ENCODE results near the gene KCNMA1.

The KCNMA1 gene

GRCh38 chr10:77463967-77464745 is 173.5 kb downstream of the KCNMA1 start:
- peaks cover 4% of the 10 kb centered on the region for H3K4me1 ChIP-seq (ENCODE audit: control insufficient read depth, insufficient read depth, low read length)
- no peak overlapping the region for H3K4me2 ChIP-seq (ENCODE audit: low read length)
- no peaks in the 10 kb centered on the region for H3K36me3 ChIP-seq (ENCODE audit: insufficient read depth, low read length)
- H3K4me3 ChIP-seq (ENCODE audit: low read length): no peak overlapping the region
- no peaks in the 10 kb centered on the region for H3K9me3 ChIP-seq (replicated peaks; ENCODE audit: low read length)
- no peak overlapping the region for H3K9ac ChIP-seq (ENCODE audit: low read depth, low read length)
- H3K27me3 ChIP-seq (ENCODE audit: control insufficient read depth, insufficient read depth, low read length): no peaks in the 10 kb centered on the region

- Histone ChIP-seq H3K4me1 (ENCODE audit: control insufficient read depth, insufficient read depth, low read length) (peaks cover 7% of the 10 kb centered on the region), H3K9me3 (replicated peaks; ENCODE audit: low read length) (no peaks in the 10 kb centered on the region), H3K36me3 (ENCODE audit: insufficient read depth, low read length) (no peaks in the 10 kb centered on the region), H3K9ac (ENCODE audit: low read depth, low read length) (no peak overlapping the region), H3K4me2 (ENCODE audit: low read length) (no peak overlapping the region), H3K4me3 (ENCODE audit: low read length) (no peak overlapping the region), H3K27me3 (ENCODE audit: control insufficient read depth, insufficient read depth, low read length) (no peaks in the 10 kb centered on the region)
Measured at GRCh38 chr10:77463499-77463898, 174.1 kb downstream of the KCNMA1 start.

DNA sequence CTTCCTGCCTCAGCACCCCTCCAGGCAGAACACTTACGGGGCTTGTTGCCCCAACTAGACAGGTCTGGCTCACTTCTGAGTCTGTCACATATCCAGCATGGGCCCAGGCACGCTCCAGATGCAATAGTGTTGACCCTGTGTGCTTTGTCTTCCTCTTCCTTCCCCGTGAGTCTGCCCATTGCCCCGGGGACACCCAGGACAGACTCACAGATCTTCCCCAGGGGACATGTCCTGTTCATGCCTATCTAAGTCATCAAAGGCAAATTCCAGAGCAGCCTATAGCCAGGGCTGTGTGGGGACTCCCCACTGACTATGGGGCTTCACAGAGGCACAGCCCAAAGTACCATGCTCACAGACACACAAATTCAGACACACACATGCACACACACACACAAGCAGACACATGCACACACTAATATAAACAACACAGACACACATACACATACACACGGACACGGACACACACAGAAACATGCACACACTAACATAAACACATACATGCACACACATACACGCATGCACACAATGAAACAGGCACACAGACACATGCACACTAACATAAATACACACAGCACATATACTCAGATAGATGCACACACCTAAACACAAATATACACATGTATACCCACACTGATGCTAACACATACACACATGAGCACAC is 175.8 kb downstream of the KCNMA1 start:
- Histone ChIP-seq H3K4me1 (ENCODE audit: control insufficient read depth, insufficient read depth, low read length) (peaks cover 7% of the 10 kb centered on the region), H3K9ac (ENCODE audit: low read depth, low read length) (no peak overlapping the region), H3K4me2 (ENCODE audit: low read length) (no peak overlapping the region), H3K27me3 (ENCODE audit: control insufficient read depth, insufficient read depth, low read length) (no peaks in the 10 kb centered on the region), H3K9me3 (replicated peaks; ENCODE audit: low read length) (no peaks in the 10 kb centered on the region), H3K36me3 (ENCODE audit: insufficient read depth, low read length) (no peaks in the 10 kb centered on the region), H3K4me3 (ENCODE audit: low read length) (no peak overlapping the region)

GRCh38 chr10:77459905-77460304 is 177.7 kb downstream of the KCNMA1 start:
- Histone ChIP-seq H3K9ac (ENCODE audit: low read depth, low read length) (no peak overlapping the region), H3K4me3 (ENCODE audit: low read length) (no peak overlapping the region), H3K4me2 (ENCODE audit: low read length) (no peak overlapping the region), H3K36me3 (ENCODE audit: insufficient read depth, low read length) (no peaks in the 10 kb centered on the region), H3K4me1 (ENCODE audit: control insufficient read depth, insufficient read depth, low read length) (peaks cover 13% of the 10 kb centered on the region), H3K27me3 (ENCODE audit: control insufficient read depth, insufficient read depth, low read length) (no peaks in the 10 kb centered on the region), H3K9me3 (replicated peaks; ENCODE audit: low read length) (no peaks in the 10 kb centered on the region)

DNA sequence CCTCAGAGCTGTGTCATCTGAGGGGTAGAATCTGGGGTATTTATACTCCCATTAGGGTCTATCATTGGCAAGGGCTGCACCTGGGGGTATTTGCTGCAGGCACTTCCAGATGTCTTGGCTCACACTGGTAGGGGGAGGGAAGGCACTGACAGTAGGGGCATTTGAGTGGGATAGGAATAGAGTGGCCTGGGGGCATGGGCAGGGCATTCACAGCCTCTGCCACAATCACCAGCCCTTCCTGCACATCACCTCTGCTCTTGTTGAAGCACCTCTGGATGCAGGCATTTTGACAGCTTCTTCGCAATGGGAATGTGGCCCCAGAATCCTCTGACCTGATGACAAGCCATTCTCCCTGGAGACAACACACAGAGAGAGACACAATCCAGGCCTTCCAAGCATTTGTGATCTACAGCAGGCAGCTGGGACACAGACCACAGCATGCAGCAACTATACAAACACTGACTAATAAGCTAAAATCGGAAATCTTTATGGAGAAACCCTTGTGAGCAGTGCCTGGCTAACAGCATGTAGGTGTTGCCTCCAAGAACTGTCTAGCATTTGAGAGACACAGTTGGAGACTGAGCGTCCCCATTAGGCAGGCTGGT is 178.5 kb downstream of the KCNMA1 start:
- Histone ChIP-seq H3K4me2 (ENCODE audit: low read length) (no peak overlapping the region), H3K9ac (ENCODE audit: low read depth, low read length) (peak overlapping the region; percentile 19), H3K4me1 (ENCODE audit: control insufficient read depth, insufficient read depth, low read length) (peaks cover 11% of the 10 kb centered on the region), H3K4me3 (ENCODE audit: low read length) (no peak overlapping the region), H3K9me3 (replicated peaks; ENCODE audit: low read length) (no peaks in the 10 kb centered on the region), H3K27me3 (ENCODE audit: control insufficient read depth, insufficient read depth, low read length) (no peaks in the 10 kb centered on the region), H3K36me3 (ENCODE audit: insufficient read depth, low read length) (no peaks in the 10 kb centered on the region)

DNA sequence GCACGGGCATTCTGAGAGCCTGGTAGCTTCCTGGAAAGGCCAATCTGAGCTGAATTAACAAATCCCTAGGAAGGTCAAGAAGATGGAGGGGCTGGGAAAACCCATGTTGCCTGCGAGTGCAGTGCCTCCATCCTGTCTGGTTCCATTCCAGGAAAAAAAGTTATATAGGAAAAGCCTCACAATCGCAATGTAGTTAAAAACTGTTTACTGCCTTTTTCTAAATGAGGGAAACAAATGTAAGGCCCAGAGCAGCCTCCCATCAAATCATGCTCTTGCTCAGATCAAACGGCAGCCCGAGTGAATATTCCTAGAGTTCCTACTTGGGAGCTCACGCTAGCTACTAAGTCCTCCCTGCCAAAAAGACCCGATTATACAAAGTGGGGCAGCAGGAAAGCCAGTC is 179.9 kb downstream of the KCNMA1 start:
- no peaks in the 10 kb centered on the region for H3K36me3 ChIP-seq (ENCODE audit: insufficient read depth, low read length)
- peaks cover 10% of the 10 kb centered on the region for H3K4me1 ChIP-seq (ENCODE audit: control insufficient read depth, insufficient read depth, low read length)
- H3K9me3 ChIP-seq (replicated peaks; ENCODE audit: low read length): no peaks in the 10 kb centered on the region
- H3K4me3 ChIP-seq (ENCODE audit: low read length): no peak overlapping the region
- H3K9ac ChIP-seq (ENCODE audit: low read depth, low read length): no peak overlapping the region
- no peaks in the 10 kb centered on the region for H3K27me3 ChIP-seq (ENCODE audit: control insufficient read depth, insufficient read depth, low read length)
- H3K4me2 ChIP-seq (ENCODE audit: low read length): no peak overlapping the region

DNA sequence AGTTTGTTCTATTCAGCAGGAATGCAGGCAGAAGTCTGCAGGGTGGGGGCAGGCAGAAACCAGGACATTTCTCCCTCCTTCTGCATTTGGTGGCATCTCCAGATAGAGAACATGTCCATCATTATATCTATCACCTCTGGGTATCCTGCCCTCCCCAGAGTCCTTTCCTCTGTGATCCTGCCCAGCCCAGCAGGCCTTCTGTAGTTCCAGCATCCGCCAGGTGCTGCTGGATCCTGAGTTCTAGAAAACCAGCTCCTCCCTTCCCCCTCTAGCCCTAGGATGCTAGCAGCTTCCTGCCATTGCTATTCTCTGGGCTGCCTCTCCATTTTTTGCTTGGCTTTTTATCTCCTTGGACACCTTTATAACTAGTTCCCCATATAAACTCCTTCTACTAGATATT is 180.3 kb downstream of the KCNMA1 start:
- Histone ChIP-seq H3K4me3 (ENCODE audit: low read length) (no peak overlapping the region), H3K9ac (ENCODE audit: low read depth, low read length) (no peak overlapping the region), H3K27me3 (ENCODE audit: control insufficient read depth, insufficient read depth, low read length) (no peaks in the 10 kb centered on the region), H3K9me3 (replicated peaks; ENCODE audit: low read length) (no peaks in the 10 kb centered on the region), H3K4me2 (ENCODE audit: low read length) (no peak overlapping the region), H3K36me3 (ENCODE audit: insufficient read depth, low read length) (no peaks in the 10 kb centered on the region), H3K4me1 (ENCODE audit: control insufficient read depth, insufficient read depth, low read length) (peaks cover 10% of the 10 kb centered on the region)

GRCh38 chr10:77456414-77456813 is 181.2 kb downstream of the KCNMA1 start:
- peaks cover 10% of the 10 kb centered on the region for H3K4me1 ChIP-seq (ENCODE audit: control insufficient read depth, insufficient read depth, low read length)
- no peak overlapping the region for H3K4me2 ChIP-seq (ENCODE audit: low read length)
- no peaks in the 10 kb centered on the region for H3K36me3 ChIP-seq (ENCODE audit: insufficient read depth, low read length)
- no peaks in the 10 kb centered on the region for H3K27me3 ChIP-seq (ENCODE audit: control insufficient read depth, insufficient read depth, low read length)
- no peak overlapping the region for H3K9ac ChIP-seq (ENCODE audit: low read depth, low read length)
- H3K9me3 ChIP-seq (replicated peaks; ENCODE audit: low read length): no peaks in the 10 kb centered on the region
- no peak overlapping the region for H3K4me3 ChIP-seq (ENCODE audit: low read length)

- Histone ChIP-seq H3K4me1 (ENCODE audit: control insufficient read depth, insufficient read depth, low read length) (peaks cover 10% of the 10 kb centered on the region), H3K4me2 (ENCODE audit: low read length) (no peak overlapping the region), H3K9ac (ENCODE audit: low read depth, low read length) (no peak overlapping the region), H3K27me3 (ENCODE audit: control insufficient read depth, insufficient read depth, low read length) (no peaks in the 10 kb centered on the region), H3K9me3 (replicated peaks; ENCODE audit: low read length) (no peaks in the 10 kb centered on the region), H3K36me3 (ENCODE audit: insufficient read depth, low read length) (no peaks in the 10 kb centered on the region), H3K4me3 (ENCODE audit: low read length) (no peak overlapping the region)
Measured at GRCh38 chr10:77455561-77455960, 182.0 kb downstream of the KCNMA1 start.

- Histone ChIP-seq H3K36me3 (ENCODE audit: insufficient read depth, low read length) (no peaks in the 10 kb centered on the region), H3K9me3 (replicated peaks; ENCODE audit: low read length) (no peaks in the 10 kb centered on the region), H3K4me3 (ENCODE audit: low read length) (no peak overlapping the region), H3K27me3 (ENCODE audit: control insufficient read depth, insufficient read depth, low read length) (no peaks in the 10 kb centered on the region), H3K4me1 (ENCODE audit: control insufficient read depth, insufficient read depth, low read length) (peaks cover 6% of the 10 kb centered on the region), H3K9ac (ENCODE audit: low read depth, low read length) (no peak overlapping the region), H3K4me2 (ENCODE audit: low read length) (no peak overlapping the region)
Measured at GRCh38 chr10:77452952-77453564, 184.6 kb downstream of the KCNMA1 start.

DNA sequence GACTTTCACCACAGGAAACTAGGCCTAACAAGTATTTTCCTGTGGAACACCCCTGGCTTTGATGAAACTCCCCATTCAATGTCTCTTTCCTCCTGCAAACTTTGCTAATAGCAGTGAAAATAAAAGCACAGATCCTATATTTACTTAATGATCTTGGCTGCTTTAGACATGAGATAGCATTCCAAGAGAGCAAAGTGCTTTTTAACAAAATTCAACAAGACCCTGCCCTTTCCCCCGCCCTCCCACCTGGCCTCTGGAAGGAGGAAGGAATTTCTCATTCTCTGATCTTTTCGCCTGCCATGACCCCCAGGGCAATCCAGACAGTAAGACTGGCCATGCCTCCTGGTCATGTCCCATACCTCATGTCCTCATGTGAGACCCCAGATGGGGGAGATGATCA is 185.7 kb downstream of the KCNMA1 start:
- H3K9ac ChIP-seq (ENCODE audit: low read depth, low read length): no peak overlapping the region
- no peak overlapping the region for H3K4me3 ChIP-seq (ENCODE audit: low read length)
- H3K36me3 ChIP-seq (ENCODE audit: insufficient read depth, low read length): peaks cover 1% of the 10 kb centered on the region
- H3K9me3 ChIP-seq (replicated peaks; ENCODE audit: low read length): no peaks in the 10 kb centered on the region
- no peak overlapping the region for H3K4me2 ChIP-seq (ENCODE audit: low read length)
- peaks cover 6% of the 10 kb centered on the region for H3K4me1 ChIP-seq (ENCODE audit: control insufficient read depth, insufficient read depth, low read length)
- no peaks in the 10 kb centered on the region for H3K27me3 ChIP-seq (ENCODE audit: control insufficient read depth, insufficient read depth, low read length)

Measured in skeletal muscle satellite cell (primary cell).